GM19438 (cell line): ENCODE measurements around the gene RPL9.
A peak's percentile ranks its signal among the peaks of the same experiment; 100 is the strongest.
"Not testable (repeated sequence)": the region's sequence is repeated elsewhere in the genome, so short reads cannot be mapped to it uniquely, and the experiment has no call there.

ENCODE experiments used
- ATAC-seq: cut with Tn5 transposase; IDR thresholded peaks from one replicate; pipeline ENCODE4 v1.9.1; 2021; ENCODE audit warnings: low read depth; ENCODE audit not compliant: unreplicated experiment

RPL9 gene

GRCh38 chr4:39458505-39459300 is at the start of gene RPL9, which contains the start of gene LIAS:
Gene RPL9, minus strand, starts transcription at chr4:39458922. Its CDS starts 483 bp downstream, at chr4:39458439.
Gene LIAS, plus strand, starts transcription at chr4:39459056. Its CDS starts 62 bp downstream, at chr4:39459118.
- peak; percentile 82 for ATAC-seq

GRCh38 chr4:39505581-39505980 is 46.9 kb upstream of the RPL9 start:
- ATAC-seq: no peak

- ATAC-seq: no peak
Measured at GRCh38 chr4:39504538-39504937, 45.8 kb upstream of the RPL9 start.

GRCh38 chr4:39502664-39503035 is 43.9 kb upstream of the RPL9 start:
- ATAC-seq: not testable (repeated sequence)

GRCh38 chr4:39502019-39502663 is 43.4 kb upstream of the RPL9 start:
- ATAC-seq: no peak

- no peak for ATAC-seq
Measured at GRCh38 chr4:39498727-39499020, 40.0 kb upstream of the RPL9 start.

- no peak for ATAC-seq
Measured at GRCh38 chr4:39497909-39498726, 39.4 kb upstream of the RPL9 start.

- no peak for ATAC-seq
Measured at GRCh38 chr4:39495446-39496213, 36.9 kb upstream of the RPL9 start.

GRCh38 chr4:39494354-39494753 is 35.6 kb upstream of the RPL9 start:
- no peak for ATAC-seq

GRCh38 chr4:39490322-39490721 is 31.6 kb upstream of the RPL9 start:
- no peak for ATAC-seq

GRCh38 chr4:39486221-39486804 is 27.6 kb upstream of the RPL9 start:
- ATAC-seq: no peak

GRCh38 chr4:39484582-39485272 is 26.0 kb upstream of the RPL9 start:
- no peak for ATAC-seq

GRCh38 chr4:39480902-39481695 is 22.4 kb upstream of the RPL9 start:
- ATAC-seq: no peak

GRCh38 chr4:39480251-39480650 is 21.5 kb upstream of the RPL9 start:
- ATAC-seq: no peak

GRCh38 chr4:39476187-39476895 is 17.6 kb upstream of the RPL9 start:
- no peak for ATAC-seq

GRCh38 chr4:39472396-39472795 is 13.7 kb upstream of the RPL9 start:
- no peak for ATAC-seq

GRCh38 chr4:39470402-39470801 is 11.7 kb upstream of the RPL9 start:
- no peak for ATAC-seq

GRCh38 chr4:39469429-39470077 is 10.8 kb upstream of the RPL9 start:
- peak; percentile 72 for ATAC-seq
